Spleen (tissue), 11 donors: ENCODE results near the gene LCOR. TPM values are rescaled to one million over a fixed set of nuclear protein-coding genes. Genes with fewer than 3 reads are reported as not detected.

Experiments
- DNase-seq: peaks from one replicate; pipeline ENCODE4 v3.0.0-alpha.2; 2020
- H3K27ac ChIP-seq, 8 donors: fragments of 200-600 bp; sonication (generic) in 7 of 8; 1 replicate in 4 of 8; 2 replicates in 4 of 8; pipeline versions ENCODE4 v1.5.0 to v1.8.0; 2016 to 2021; ENCODE audit warnings: inconsistent platforms in 4 of 8, mild to moderate bottlenecking in 4 of 8, moderate library complexity in 1 of 8
- H3K27me3 ChIP-seq, 7 donors: fragments of 200-600 bp; sonication (generic) in 6 of 7; replicated peaks in 1 of 7; 1 replicate in 4 of 7; 2 replicates in 3 of 7; pipeline versions ENCODE4 v1.5.0 to v1.8.0; 2016 to 2021; ENCODE audit warnings: inconsistent platforms in 3 of 7, mild to moderate bottlenecking in 1 of 7
- H3K36me3 ChIP-seq, 6 donors: fragments of 200-600 bp; sonication (generic) in 5 of 6; 1 replicate in 4 of 6; 2 replicates in 2 of 6; pipeline versions ENCODE4 v1.5.0 to v1.8.0; 2016 to 2021; ENCODE audit warnings: inconsistent platforms in 2 of 6
- H3K4me1 ChIP-seq, 6 donors: fragments of 200-600 bp; sonication (generic) in 5 of 6; 1 replicate in 3 of 6; 2 replicates in 3 of 6; pipeline versions ENCODE4 v1.5.0 to v1.8.0; 2016 to 2021; ENCODE audit warnings: inconsistent platforms in 3 of 6
- H3K4me3 ChIP-seq, 8 donors: fragments of 200-600 bp; sonication (generic) in 7 of 8; 1 replicate in 4 of 8; 2 replicates in 4 of 8; pipeline versions ENCODE4 v1.5.0 to v1.8.0; 2016 to 2021; ENCODE audit warnings: inconsistent platforms in 4 of 8, mild to moderate bottlenecking in 4 of 8, moderate library complexity in 2 of 8
- H3K9me3 ChIP-seq, 8 donors: fragments of 200-600 bp; sonication (generic) in 7 of 8; 1 replicate in 4 of 8; 2 replicates in 4 of 8; pipeline versions ENCODE4 v1.5.0 to v1.8.0; 2016 to 2021; ENCODE audit warnings: inconsistent platforms in 4 of 8
- CTCF ChIP-seq, 11 experiments: fragments of 200-600 bp in 7 of 11; fragments of 450-650 bp in 4 of 11; sonication (generic) in 4 of 11; IDR thresholded peaks in 8 of 11; conservative IDR thresholded peaks in 3 of 11; 1 replicate in 7 of 11; 2 replicates in 4 of 11; pipeline versions ENCODE4 v1.4.0 to v1.8.0; 2016 to 2021; ENCODE audit warnings: antibody characterized with exemption in 11 of 11, inconsistent platforms in 4 of 11, mild to moderate bottlenecking in 1 of 11
- POLR2A ChIP-seq, 3 donors: fragments of 450-650 bp; IDR thresholded peaks; one replicate each; pipeline ENCODE4 v1.5.1; 2017; ENCODE audit warnings: antibody characterized with exemption in 3 of 3, mild to moderate bottlenecking in 1 of 3
- POLR2AphosphoS5 ChIP-seq, 3 donors: sonication (generic); formaldehyde crosslinking; IDR thresholded peaks; one replicate each; pipeline ENCODE4 v1.5.1; 2017; ENCODE audit warnings: antibody characterized with exemption in 3 of 3
- WGBS, 5 donors: extraction: QIAGEN DNeasy Blood & Tissue Kit in 3 of 5; methylation state at CpG; one replicate each; pipeline versions ENCODE4 v1.1.5 to v1.1.7; 2013 to 2018; 5-methylcytosine and 5-hydroxymethylcytosine counted together
- intact Hi-C: fragments of 100-400 bp; cut with DNase I; formaldehyde crosslinking; loops from one replicate; pipeline ENCODE4 v1.15.0; 2023; ENCODE audit warnings: low total_unique reads
- polyA plus RNA-seq, 3 donors: library from polyadenylated mRNA; stranded (reverse); fragments of 200-250 nt; gene quantifications; one replicate each; pipeline ENCODE4 v1.2.1, GENCODE V29; 2013
- total RNA-seq, 7 donors: library from RNA; depleted of rRNA in 3 of 7; stranded (reverse); fragments of >200 nt in 3 of 7; fragmentation: NEBNext Ultra II Directional in 4 of 7; extraction: Animal tissue kit (Norgen Biotek cat#: 25700) in 4 of 7; gene quantifications; one replicate each; pipeline versions ENCODE4 v1.1.0 to v1.2.1, GENCODE V29; 2016 to 2021
- donor health status: healthy with polysubstance abuse.
- donor health status: DM: no; HTN: no; CAD: no; lungs with moderate emphysema.
- donor health status: DM: no; HTN: no; CAD: no.
- donor health status: Bipolar disorder and iron deficiency.
- donor health status: healthy.
- donor health status: DM: no; HTN: no; CAD: no.
- donor health status: DM: yes; HTN: yes; CAD: no.

LCOR gene
- total and polyA plus RNA-seq, 10 donors, result 2.2 to 105 (median 47.0) TPM

GRCh38 chr10:97022616-97023015 lies 190.5 kb downstream of the LCOR start:
- H3K4me3 ChIP-seq, result no peak overlapping the region
- no peak for DNase-seq
- peaks cover 0 to 12% (median 4%) of the 10 kb centered on the region in 6 donors for H3K4me1 ChIP-seq
- H3K27ac ChIP-seq, result no peak overlapping the region
- no peaks in the 10 kb centered on the region for H3K27me3 ChIP-seq
- H3K36me3 ChIP-seq, result no peaks in the 10 kb centered on the region
- no peaks in the 10 kb centered on the region for H3K9me3 ChIP-seq
- intact Hi-C loops, result no loop called here
- TF ChIP-seq POLR2AphosphoS5 (IDR thresholded peaks at IDR 0.05) (no peak), CTCF (IDR thresholded peaks at IDR 0.05 in 8 of 11, conservative IDR thresholded peaks at IDR 0.05 in 3 of 11) (no peak), POLR2A (IDR thresholded peaks at IDR 0.05) (no peak)
- WGBS, 5 donors, result 91 to 97% (median 93%) methylated on average over 7 of the region's 7 CpGs

GRCh38 chr10:97023401-97024167 lies 191.5 kb downstream of the LCOR start:
- no peak overlapping the region for H3K4me3 ChIP-seq
- intact Hi-C loops, result no loop called here
- no peaks in the 10 kb centered on the region for H3K36me3 ChIP-seq
- no peaks in the 10 kb centered on the region for H3K27me3 ChIP-seq
- TF ChIP-seq CTCF (IDR thresholded peaks at IDR 0.05 in 8 of 11, conservative IDR thresholded peaks at IDR 0.05 in 3 of 11) (no peak), POLR2AphosphoS5 (IDR thresholded peaks at IDR 0.05) (no peak), POLR2A (IDR thresholded peaks at IDR 0.05) (no peak)
- H3K9me3 ChIP-seq, result no peaks in the 10 kb centered on the region
- H3K4me1 ChIP-seq, result peaks cover 0 to 12% (median 4%) of the 10 kb centered on the region in 6 donors
- no peak overlapping the region for H3K27ac ChIP-seq
- WGBS, 5 donors, result 70 to 79% (median 71%) methylated on average over 14 of the region's 14 CpGs
- DNase-seq, result no peak

GRCh38 chr10:97024168-97025073 lies 192.3 kb downstream of the LCOR start:
- no peak for DNase-seq
- no peaks in the 10 kb centered on the region for H3K9me3 ChIP-seq
- intact Hi-C loops, result no loop called here
- 56 to 63% (median 62%) methylated on average over 13 of the region's 13 CpGs for WGBS, 5 donors
- no peaks in the 10 kb centered on the region for H3K36me3 ChIP-seq
- peaks cover 0 to 12% (median 4%) of the 10 kb centered on the region in 6 donors for H3K4me1 ChIP-seq
- TF ChIP-seq POLR2A (IDR thresholded peaks at IDR 0.05), result no peak
- no peak for TF ChIP-seq POLR2AphosphoS5 (IDR thresholded peaks at IDR 0.05)
- TF ChIP-seq CTCF (IDR thresholded peaks at IDR 0.05 in 8 of 11, conservative IDR thresholded peaks at IDR 0.05 in 3 of 11), result no peak
- no peak overlapping the region for H3K4me3 ChIP-seq
- H3K27me3 ChIP-seq, result no peaks in the 10 kb centered on the region
- no peak overlapping the region for H3K27ac ChIP-seq
